Activated B cell treated with CpG ODN at 0.5 μM for 24 hours (primary cell): ENCODE measurements around the gene RASGRP1. TPM values are rescaled to one million over a fixed set of nuclear protein-coding genes. Genes with fewer than 3 reads are reported as not detected.

Experiments used
- ATAC-seq: fragments of 200-7000 bp; cut with Tn5 transposase; one replicate; pipeline ENCODE4 v1.10.0; 2021; ENCODE audit warnings: low read depth, mild to moderate bottlenecking, moderate library complexity
- CTCF ChIA-PET: fragments of 350-600 bp; sonication (Branson Sonifier 250); formaldehyde crosslinking; loops from one replicate; lab custom pipeline; 2021; ENCODE audit warnings: antibody characterized with exemption; lab: Charles Lee
- POLR2A ChIA-PET: fragments of 350-600 bp; sonication (Branson Sonifier 250); formaldehyde crosslinking; loops from one replicate; lab custom pipeline; 2021; ENCODE audit warnings: antibody characterized with exemption; lab: Charles Lee
- DNase-seq: peaks from one replicate; pipeline ENCODE4 v3.0.0; 2022
- H3K27ac Mint-ChIP-seq: one replicate; pipeline ENCODE4 v1.8.0; 2020; ENCODE audit warnings: mixed read lengths
- H3K27me3 Mint-ChIP-seq: one replicate; pipeline ENCODE4 v1.8.0; 2021; ENCODE audit warnings: mixed read lengths
- H3K36me3 Mint-ChIP-seq: one replicate; pipeline ENCODE4 v1.8.0; 2021; ENCODE audit warnings: low read depth, mixed read lengths
- H3K4me1 Mint-ChIP-seq: one replicate; pipeline ENCODE4 v1.8.0; 2021; ENCODE audit warnings: mixed read lengths
- H3K4me3 Mint-ChIP-seq: one replicate; pipeline ENCODE4 v1.8.0; 2020; ENCODE audit warnings: mild to moderate bottlenecking, mixed read lengths
- H3K9me3 Mint-ChIP-seq: one replicate; pipeline ENCODE4 v1.8.0; 2020; ENCODE audit warnings: mixed read lengths
- CTCF ChIP-seq: fragments of 200-600 bp; IDR thresholded peaks from one replicate; pipeline ENCODE4 v1.8.0; 2022; ENCODE audit warnings: antibody characterized with exemption, mild to moderate bottlenecking
- intact Hi-C: fragments of 100-400 bp; cut with micrococcal nuclease; formaldehyde crosslinking; loops from one replicate; pipeline ENCODE4 v1.15.1; 2024
- total RNA-seq: library from RNA; stranded (reverse); gene quantifications from 2 replicates; pipeline ENCODE4 v1.2.3, GENCODE V29; 2022

The RASGRP1 gene
- total RNA-seq, 1 donor from 2014 or later = 37.7 TPM

GRCh38 chr15:38486936-38487335 lies 77.7 kb downstream of the RASGRP1 start:
- Mint-ChIP-seq H3K27ac (no peak overlapping the region), H3K27me3 (no peaks in the 10 kb centered on the region), H3K9me3 (no peaks in the 10 kb centered on the region), H3K36me3 (peaks cover 55% of the 10 kb centered on the region), H3K4me3 (no peak overlapping the region), H3K4me1 (peaks cover 2% of the 10 kb centered on the region)
- CTCF ChIA-PET = interaction anchor here (1.8 to 1.9 kb wide), 2 partner anchors 77 to 213 kb away, joined by 4 read pairs; partner anchors contain the start of gene RASGRP1
- intact Hi-C loops = no loop called here
- DNase-seq (no peak), ATAC-seq (no peak)
- no peak for TF ChIP-seq CTCF
- POLR2A ChIA-PET = no interaction called here

GRCh38 chr15:38482572-38482971 lies 82.0 kb downstream of the RASGRP1 start:
- POLR2A ChIA-PET = no interaction called here
- H3K9me3 Mint-ChIP-seq = no peaks in the 10 kb centered on the region
- DNase-seq (no peak), ATAC-seq (no peak)
- no peak overlapping the region for H3K27ac Mint-ChIP-seq
- H3K4me3 Mint-ChIP-seq = no peak overlapping the region
- TF ChIP-seq CTCF = no peak
- intact Hi-C loops = no loop called here
- H3K4me1 Mint-ChIP-seq = peaks cover 5% of the 10 kb centered on the region
- H3K36me3 Mint-ChIP-seq = peaks cover 52% of the 10 kb centered on the region
- CTCF ChIA-PET = interaction anchor here (1.0 kb wide), 1 partner anchor 201 kb away, joined by 5 read pairs; no protein-coding TSS in a partner anchor
- H3K27me3 Mint-ChIP-seq = no peaks in the 10 kb centered on the region

GRCh38 chr15:38481761-38482160 lies 82.9 kb downstream of the RASGRP1 start:
- Mint-ChIP-seq H3K36me3 (peaks cover 53% of the 10 kb centered on the region), H3K27ac (no peak overlapping the region), H3K4me3 (no peak overlapping the region), H3K9me3 (no peaks in the 10 kb centered on the region), H3K27me3 (no peaks in the 10 kb centered on the region), H3K4me1 (peaks cover 3% of the 10 kb centered on the region)
- ATAC-seq = no peak
- POLR2A ChIA-PET = no interaction called here
- CTCF ChIA-PET = interaction anchor here (1.0 to 1.3 kb wide), 3 partner anchors 82 to 209 kb away, joined by 4 to 5 read pairs (median 5); partner anchors contain the start of gene RASGRP1
- no peak for TF ChIP-seq CTCF
- DNase-seq = no peak
- intact Hi-C loops = no loop called here

GRCh38 chr15:38481113-38481512 lies 83.5 kb downstream of the RASGRP1 start:
- Mint-ChIP-seq H3K27me3 (no peaks in the 10 kb centered on the region), H3K4me3 (no peak overlapping the region), H3K4me1 (peaks cover 3% of the 10 kb centered on the region), H3K36me3 (peaks cover 54% of the 10 kb centered on the region), H3K27ac (no peak overlapping the region), H3K9me3 (no peaks in the 10 kb centered on the region)
- no peak for TF ChIP-seq CTCF
- POLR2A ChIA-PET = no interaction called here
- intact Hi-C loops = no loop called here
- ATAC-seq = no peak
- no peak for DNase-seq
- CTCF ChIA-PET = interaction anchor here (1.2 to 1.3 kb wide), 2 partner anchors 83 to 209 kb away, joined by 4 to 5 read pairs; partner anchors contain the start of gene RASGRP1

- POLR2A ChIA-PET = interaction anchor here (0.7 kb wide), 1 partner anchor 17 kb away, joined by 3 read pairs; no protein-coding TSS in a partner anchor
- H3K36me3 Mint-ChIP-seq = peaks cover 59% of the 10 kb centered on the region
- H3K4me1 Mint-ChIP-seq = peaks cover 3% of the 10 kb centered on the region
Observed at GRCh38 chr15:38479756-38480155, 84.9 kb downstream of the RASGRP1 start.

More at GRCh38 chr15:38479756-38480155, 84.9 kb downstream of the RASGRP1 start:
- Mint-ChIP-seq H3K4me3 (no peak overlapping the region), H3K27me3 (no peaks in the 10 kb centered on the region), H3K27ac (no peak overlapping the region), H3K9me3 (no peaks in the 10 kb centered on the region)
- intact Hi-C loops = loop anchor here (5.0 kb wide), 1 partner anchor 33 kb away; no protein-coding TSS in a partner anchor
- DNase-seq (no peak), ATAC-seq (no peak)
- no peak for TF ChIP-seq CTCF
- CTCF ChIA-PET = interaction anchor here (1.1 to 6.6 kb wide), 3 partner anchors 209 to 220 kb away, joined by 3 to 84 read pairs (median 4); no protein-coding TSS in a partner anchor
